ENCODE data around the gene HHIPL1.

HHIPL1 gene

DNA sequence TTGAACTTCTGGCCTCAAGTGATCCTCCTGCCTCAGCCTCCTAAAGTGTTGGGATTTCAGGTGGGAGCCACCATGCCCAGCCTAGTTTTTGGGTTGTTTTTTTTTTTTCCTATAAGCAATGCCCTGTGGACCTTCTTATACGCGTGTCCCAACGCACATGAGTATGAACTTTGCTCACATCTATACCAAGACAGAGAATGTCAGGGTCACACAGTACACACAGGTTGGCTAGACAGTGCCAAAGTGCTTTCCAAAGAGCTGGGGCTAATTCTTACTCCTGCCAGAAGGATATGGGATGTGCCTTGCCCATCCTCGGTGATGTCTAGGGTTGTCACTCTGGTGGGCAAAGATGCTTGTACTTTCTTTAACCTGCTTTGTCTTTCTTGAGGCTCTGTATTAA lies 33.3 kb upstream of the HHIPL1 start:
- TF ChIP-seq, protein P1, sequence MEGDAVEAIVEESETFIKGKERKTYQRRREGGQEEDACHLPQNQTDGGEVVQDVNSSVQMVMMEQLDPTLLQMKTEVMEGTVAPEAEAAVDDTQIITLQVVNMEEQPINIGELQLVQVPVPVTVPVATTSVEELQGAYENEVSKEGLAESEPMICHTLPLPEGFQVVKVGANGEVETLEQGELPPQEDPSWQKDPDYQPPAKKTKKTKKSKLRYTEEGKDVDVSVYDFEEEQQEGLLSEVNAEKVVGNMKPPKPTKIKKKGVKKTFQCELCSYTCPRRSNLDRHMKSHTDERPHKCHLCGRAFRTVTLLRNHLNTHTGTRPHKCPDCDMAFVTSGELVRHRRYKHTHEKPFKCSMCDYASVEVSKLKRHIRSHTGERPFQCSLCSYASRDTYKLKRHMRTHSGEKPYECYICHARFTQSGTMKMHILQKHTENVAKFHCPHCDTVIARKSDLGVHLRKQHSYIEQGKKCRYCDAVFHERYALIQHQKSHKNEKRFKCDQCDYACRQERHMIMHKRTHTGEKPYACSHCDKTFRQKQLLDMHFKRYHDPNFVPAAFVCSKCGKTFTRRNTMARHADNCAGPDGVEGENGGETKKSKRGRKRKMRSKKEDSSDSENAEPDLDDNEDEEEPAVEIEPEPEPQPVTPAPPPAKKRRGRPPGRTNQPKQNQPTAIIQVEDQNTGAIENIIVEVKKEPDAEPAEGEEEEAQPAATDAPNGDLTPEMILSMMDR (IDR thresholded peaks at IDR 0.05; ENCODE audit: insufficient read depth, low read depth, low read length, missing control alignments): no peak
- no peak overlapping the region for H3K4me3 ChIP-seq (ENCODE audit: low read depth, low read length)
- DNase-seq (ENCODE audit: low read depth): no peak

DNA sequence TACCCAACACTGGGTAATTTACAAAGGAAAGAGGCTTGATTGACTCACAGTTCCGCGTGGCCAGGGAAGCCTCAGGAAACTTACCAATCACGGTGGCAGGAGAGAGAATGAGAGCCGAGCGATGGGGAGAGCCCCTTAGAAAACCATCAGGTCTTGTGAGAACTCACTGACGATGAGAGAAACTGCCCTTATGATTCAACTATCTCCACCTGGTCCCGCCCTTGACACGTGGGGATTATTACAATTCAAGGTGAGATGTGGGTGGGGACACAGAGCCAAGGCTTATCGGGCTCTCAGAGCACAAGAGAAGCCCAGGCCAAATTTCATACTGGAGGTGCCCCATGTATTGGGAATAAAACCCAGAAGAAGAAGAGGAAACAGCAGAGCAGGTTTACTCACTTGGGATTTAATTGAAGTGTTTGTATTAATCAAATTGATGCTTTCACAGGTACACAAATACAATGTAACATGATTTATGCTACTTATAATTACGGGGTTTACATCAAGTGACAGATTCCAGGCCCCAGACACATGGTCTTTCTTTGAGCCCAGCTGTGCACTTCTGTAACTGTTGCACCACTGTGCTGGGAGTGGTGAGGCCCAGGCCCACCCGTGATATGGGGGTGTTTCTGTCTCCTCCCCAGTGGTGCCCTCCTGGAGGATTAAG lies 32.7 kb upstream of the HHIPL1 start:
- no peak for DNase-seq (ENCODE audit: low read depth)
- TF ChIP-seq, protein P1 (IDR thresholded peaks at IDR 0.05; ENCODE audit: insufficient read depth, low read depth, low read length, missing control alignments): no peak
- no peak overlapping the region for H3K4me3 ChIP-seq (ENCODE audit: low read depth, low read length)

DNA sequence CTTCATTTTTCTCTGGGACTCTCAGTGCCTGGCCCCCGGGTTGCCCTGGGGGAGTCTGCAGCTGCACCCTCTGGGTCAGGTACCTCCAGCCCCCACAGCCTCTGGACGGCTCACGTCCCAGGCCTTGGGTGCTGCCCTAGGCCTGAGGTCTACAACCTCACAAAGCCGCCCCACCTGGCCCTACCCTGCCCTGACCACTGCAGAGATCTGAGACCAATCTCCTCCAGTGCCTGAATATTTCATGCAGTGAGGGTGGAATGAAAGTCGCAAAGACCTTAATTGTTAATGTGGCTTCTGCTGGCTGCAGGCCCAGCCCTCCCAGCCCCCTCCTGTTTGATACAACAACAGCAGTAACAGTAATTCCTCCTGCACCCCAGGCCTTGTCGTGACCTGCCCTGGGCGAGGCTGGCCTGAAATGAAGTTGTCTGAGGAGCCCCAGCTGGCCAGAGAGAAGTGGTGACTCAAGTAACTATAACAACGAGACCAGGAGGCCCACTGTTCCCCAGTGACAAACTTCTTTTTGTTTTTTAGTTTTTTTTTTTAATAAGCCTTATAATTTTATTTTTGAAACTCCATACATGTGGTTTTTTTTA lies 32.1 kb upstream of the HHIPL1 start:
- TF ChIP-seq, protein P1 (IDR thresholded peaks at IDR 0.05; ENCODE audit: insufficient read depth, low read depth, low read length, missing control alignments): no peak
- H3K4me3 ChIP-seq (ENCODE audit: low read depth, low read length): no peak overlapping the region
- DNase-seq (ENCODE audit: low read depth): no peak

DNA sequence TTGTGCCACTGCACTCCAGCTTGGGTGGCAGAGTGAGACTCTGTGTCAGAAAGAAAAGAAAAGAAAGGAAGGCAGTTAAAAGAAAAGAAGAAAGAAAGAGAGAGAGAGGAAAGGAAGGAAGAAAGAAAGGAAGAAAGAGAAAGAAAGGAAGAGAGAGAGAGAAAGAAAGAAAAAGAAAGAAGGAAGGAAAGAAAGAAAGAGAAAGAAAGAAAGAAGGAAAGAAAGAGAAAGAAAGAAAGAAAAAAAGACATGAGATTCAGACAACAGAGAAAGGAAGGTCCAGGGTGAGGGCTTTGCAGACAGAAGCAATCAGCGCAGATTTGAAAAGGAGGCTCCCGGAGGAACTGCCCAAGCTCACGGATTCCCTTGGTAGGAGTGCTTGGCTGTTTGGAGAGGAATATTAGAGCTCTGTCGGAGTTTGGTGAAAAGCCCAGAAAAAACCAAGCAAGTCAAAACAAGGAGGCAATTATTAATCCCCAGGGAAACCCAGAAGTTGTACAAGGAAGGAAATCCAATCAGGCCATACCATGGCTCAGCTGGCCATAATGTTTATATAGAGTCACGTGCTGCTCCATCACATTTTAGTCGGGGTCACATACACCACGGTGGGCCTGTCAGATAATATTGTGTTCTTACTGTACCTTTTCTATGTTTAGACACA lies 29.3 kb upstream of the HHIPL1 start:
- TF ChIP-seq, protein P1 (IDR thresholded peaks at IDR 0.05; ENCODE audit: insufficient read depth, low read depth, low read length, missing control alignments): no peak
- H3K4me3 ChIP-seq (ENCODE audit: low read depth, low read length): no peak overlapping the region
- DNase-seq (ENCODE audit: low read depth): no peak

DNA sequence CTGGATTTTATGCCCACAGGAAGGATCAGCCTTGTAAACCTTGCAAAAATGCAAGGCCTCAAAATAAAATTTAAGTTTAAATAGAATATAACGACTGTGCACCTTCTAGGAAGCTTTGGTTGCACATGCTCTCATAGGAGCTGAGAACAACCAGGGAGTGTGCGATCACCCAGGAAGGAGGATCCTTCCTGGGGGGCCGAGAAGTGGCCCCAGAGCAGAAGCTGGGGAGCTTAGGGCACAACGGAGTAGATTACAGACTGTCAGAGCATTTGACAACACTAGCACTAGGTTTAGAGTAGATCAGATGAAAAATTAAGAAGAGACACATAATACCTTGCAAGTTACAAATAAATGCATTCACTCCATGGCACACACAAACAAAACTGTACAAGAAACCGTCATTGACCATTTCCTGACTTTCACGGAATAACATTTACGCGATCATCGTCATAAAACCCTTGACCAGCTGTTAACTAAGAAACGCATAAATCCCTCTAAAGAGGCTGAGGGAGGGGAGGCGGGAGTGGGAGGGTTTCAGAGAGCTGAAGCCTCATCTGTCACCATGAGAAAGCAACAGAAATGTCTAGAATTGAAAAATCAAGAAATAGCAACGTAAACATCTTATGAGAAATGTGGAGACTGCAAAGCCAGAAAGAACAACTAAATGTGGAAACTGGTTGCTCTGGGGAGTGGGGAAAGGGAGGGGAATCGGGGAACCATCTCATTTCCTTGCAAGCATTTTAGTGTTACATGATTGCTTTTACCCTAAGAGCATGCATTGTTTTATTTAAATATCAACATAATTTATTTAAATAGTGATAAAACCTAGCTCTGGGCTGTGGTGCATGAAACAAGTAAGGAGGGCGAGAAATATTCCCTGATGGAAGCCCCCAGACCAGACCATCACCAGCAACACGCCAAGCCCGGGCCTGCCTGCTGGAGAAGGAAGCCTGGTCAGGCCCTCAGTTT lies 27.8 kb upstream of the HHIPL1 start:
- H3K4me3 ChIP-seq (ENCODE audit: low read depth, low read length): no peak overlapping the region
- TF ChIP-seq, protein P1 (IDR thresholded peaks at IDR 0.05; ENCODE audit: insufficient read depth, low read depth, low read length, missing control alignments): no peak
- DNase-seq (ENCODE audit: low read depth): no peak

Measured in GM12865 (cell line).